DOHH2 (cell line): ENCODE results near the gene TRPM8.

Source experiments
- H3F3A ChIP-seq: fragments of 200-600 bp; sonication (generic), shearing (Covaris generic); 2 replicates; pipeline ENCODE4 v1.6.0; 2016; ENCODE audit warnings: antibody characterized with exemption, mild to moderate bottlenecking; ENCODE audit not compliant: control insufficient read depth, insufficient read depth
- H3K27ac ChIP-seq: fragments of 200-600 bp; sonication (generic); 2 replicates; pipeline ENCODE4 v1.5.1; 2014; ENCODE audit warnings: low read depth, mild to moderate bottlenecking, low read length, moderate library complexity
- H3K27me3 ChIP-seq: fragments of 200-600 bp; sonication (generic); 2 replicates; pipeline ENCODE4 v1.6.1; 2014; ENCODE audit warnings: mild to moderate bottlenecking, low read length, mixed read lengths; ENCODE audit not compliant: control insufficient read depth
- H3K36me3 ChIP-seq: fragments of 200-600 bp; sonication (generic); 2 replicates; pipeline ENCODE4 v1.6.1; 2014; ENCODE audit warnings: mild to moderate bottlenecking, low read length, moderate library complexity, mixed read lengths; ENCODE audit not compliant: control insufficient read depth
- H3K4me1 ChIP-seq: fragments of 200-600 bp; sonication (generic); 2 replicates; pipeline ENCODE4 v1.6.1; 2014; ENCODE audit warnings: mild to moderate bottlenecking, low read length, mixed read lengths; ENCODE audit not compliant: control insufficient read depth
- H3K4me2 ChIP-seq: fragments of 200-600 bp; sonication (generic); 2 replicates; pipeline ENCODE4 v1.6.0; 2014; ENCODE audit warnings: mild to moderate bottlenecking, low read length, moderate library complexity
- H3K4me3 ChIP-seq: fragments of 200-600 bp; sonication (generic); 2 replicates; pipeline ENCODE4 v1.5.1; 2014; ENCODE audit warnings: mild to moderate bottlenecking, low read length, mixed read lengths
- H3K79me2 ChIP-seq: fragments of 200-600 bp; sonication (generic); 2 replicates; pipeline ENCODE4 v1.6.1; 2014; ENCODE audit warnings: mild to moderate bottlenecking, low read length, mixed read lengths; ENCODE audit not compliant: control insufficient read depth
- H3K9me2 ChIP-seq: fragments of 200-600 bp; sonication (generic); replicated peaks from 2 replicates; pipeline ENCODE4 v1.6.1; 2014; ENCODE audit warnings: mild to moderate bottlenecking, low read length, mixed read lengths; ENCODE audit not compliant: control insufficient read depth
- H3K9me3 ChIP-seq: fragments of 200-600 bp; sonication (generic); 2 replicates; pipeline ENCODE4 v1.6.1; 2014; ENCODE audit warnings: antibody characterized with exemption, low read length, mixed read lengths; ENCODE audit not compliant: control insufficient read depth, insufficient read depth
- H4K20me1 ChIP-seq: fragments of 200-600 bp; sonication (generic); 2 replicates; pipeline ENCODE4 v1.6.0; 2014; ENCODE audit warnings: low read depth, mild to moderate bottlenecking, antibody characterized with exemption, low read length, moderate library complexity; ENCODE audit not compliant: control insufficient read depth, insufficient read depth
- EZH2phosphoT487 ChIP-seq: fragments of 200-600 bp; sonication (generic); IDR thresholded peaks from 2 replicates; pipeline ENCODE4 v1.6.1; 2017; ENCODE audit warnings: borderline replicate concordance, mild to moderate bottlenecking, antibody characterized with exemption, low read length, moderate library complexity, mixed read lengths
- TF ChIP-seq, protein P1 (sequence below): fragments of 200-600 bp; sonication (generic); IDR thresholded peaks from one replicate; pipeline ENCODE4 v1.5.1; 2014; ENCODE audit warnings: antibody characterized with exemption, mild to moderate bottlenecking, low read depth, low read length; ENCODE audit not compliant: poor library complexity, severe bottlenecking

The TRPM8 gene

DNA sequence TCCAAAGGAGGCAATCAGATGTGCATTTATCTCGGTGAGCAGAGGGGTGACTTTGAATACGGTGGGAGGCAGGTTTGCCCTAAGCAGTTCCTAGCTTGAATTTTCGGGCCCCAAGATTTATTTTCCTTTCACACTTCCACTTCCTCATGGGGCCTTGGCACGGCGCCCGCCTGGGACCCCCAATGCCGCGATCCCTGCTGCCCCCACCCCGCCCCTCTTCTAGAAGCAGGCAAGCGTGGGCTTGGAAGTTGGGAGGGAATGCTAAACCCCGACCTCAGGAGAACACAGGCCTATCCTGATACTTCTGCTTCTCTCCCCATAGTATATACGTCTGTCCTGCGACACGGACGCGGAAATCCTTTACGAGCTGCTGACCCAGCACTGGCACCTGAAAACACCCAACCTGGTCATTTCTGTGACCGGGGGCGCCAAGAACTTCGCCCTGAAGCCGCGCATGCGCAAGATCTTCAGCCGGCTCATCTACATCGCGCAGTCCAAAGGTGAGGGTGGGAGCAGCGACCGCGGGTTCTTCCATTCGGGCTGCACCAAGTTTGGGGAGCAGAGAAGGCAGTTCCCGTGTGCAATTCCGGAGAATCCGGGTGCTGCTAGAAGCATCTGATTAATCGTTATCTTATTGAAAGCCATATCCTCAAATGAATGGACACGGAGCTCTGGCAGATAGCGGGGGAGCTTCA is 21.6 kb downstream of the TRPM8 start:
- TF ChIP-seq EZH2phosphoT487 = no peak
- TF ChIP-seq, protein P1, sequence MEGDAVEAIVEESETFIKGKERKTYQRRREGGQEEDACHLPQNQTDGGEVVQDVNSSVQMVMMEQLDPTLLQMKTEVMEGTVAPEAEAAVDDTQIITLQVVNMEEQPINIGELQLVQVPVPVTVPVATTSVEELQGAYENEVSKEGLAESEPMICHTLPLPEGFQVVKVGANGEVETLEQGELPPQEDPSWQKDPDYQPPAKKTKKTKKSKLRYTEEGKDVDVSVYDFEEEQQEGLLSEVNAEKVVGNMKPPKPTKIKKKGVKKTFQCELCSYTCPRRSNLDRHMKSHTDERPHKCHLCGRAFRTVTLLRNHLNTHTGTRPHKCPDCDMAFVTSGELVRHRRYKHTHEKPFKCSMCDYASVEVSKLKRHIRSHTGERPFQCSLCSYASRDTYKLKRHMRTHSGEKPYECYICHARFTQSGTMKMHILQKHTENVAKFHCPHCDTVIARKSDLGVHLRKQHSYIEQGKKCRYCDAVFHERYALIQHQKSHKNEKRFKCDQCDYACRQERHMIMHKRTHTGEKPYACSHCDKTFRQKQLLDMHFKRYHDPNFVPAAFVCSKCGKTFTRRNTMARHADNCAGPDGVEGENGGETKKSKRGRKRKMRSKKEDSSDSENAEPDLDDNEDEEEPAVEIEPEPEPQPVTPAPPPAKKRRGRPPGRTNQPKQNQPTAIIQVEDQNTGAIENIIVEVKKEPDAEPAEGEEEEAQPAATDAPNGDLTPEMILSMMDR = no peak
- Histone ChIP-seq H3K4me3 (no peak overlapping the region), H3K4me1 (peaks cover 6% of the 10 kb centered on the region), H3K79me2 (no peaks in the 10 kb centered on the region), H3K9me3 (no peaks in the 10 kb centered on the region), H3F3A (no peaks in the 10 kb centered on the region), H4K20me1 (no peaks in the 10 kb centered on the region), H3K27me3 (no peaks in the 10 kb centered on the region), H3K9me2 (no peaks in the 10 kb centered on the region), H3K36me3 (no peaks in the 10 kb centered on the region), H3K4me2 (no peak overlapping the region), H3K27ac (no peak overlapping the region)

DNA sequence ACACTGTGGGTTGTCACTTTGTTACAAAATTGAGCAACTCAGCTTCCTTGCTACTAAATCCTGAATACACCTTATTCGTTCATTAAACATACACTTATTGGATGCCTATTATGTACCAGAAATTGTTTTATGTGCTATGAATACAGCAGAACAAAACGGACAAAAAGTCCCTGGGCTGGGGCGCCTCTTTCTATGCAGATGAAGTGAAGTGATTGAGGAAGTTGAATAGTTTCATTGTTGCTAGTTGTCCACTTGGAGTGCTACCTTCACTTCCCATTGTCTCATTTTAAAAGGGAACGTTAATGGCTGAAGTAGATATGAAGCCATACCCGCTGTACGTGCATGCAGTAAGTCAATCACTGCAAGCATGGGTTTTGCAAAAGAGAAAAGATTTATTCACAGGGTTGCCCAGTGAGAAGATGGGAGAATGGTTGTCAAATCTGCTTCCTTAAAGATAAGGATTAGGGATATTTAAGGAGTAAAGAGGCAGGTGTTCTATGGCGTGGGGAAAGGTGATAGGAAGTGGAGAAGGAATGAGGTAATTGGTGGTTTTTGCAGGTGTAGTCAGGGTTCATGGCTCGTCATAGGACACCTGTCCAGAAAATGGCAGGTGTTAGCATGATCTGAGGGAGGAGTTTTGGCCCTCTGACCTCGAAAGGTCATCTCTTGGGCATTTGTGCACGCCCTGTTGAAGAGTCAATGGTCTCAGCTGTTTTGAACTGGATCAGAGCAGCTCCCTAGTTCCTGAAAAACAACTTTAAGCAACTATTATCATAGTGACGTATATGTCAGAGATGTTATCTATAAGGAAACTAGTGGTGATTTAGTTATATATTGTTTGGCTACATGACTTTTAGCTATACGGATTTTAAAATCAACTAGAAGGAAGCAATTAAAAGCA is 23.5 kb downstream of the TRPM8 start:
- Histone ChIP-seq H3K27me3 (no peaks in the 10 kb centered on the region), H3K9me3 (no peaks in the 10 kb centered on the region), H3K4me2 (no peak overlapping the region), H3K79me2 (no peaks in the 10 kb centered on the region), H3K4me1 (peaks cover 6% of the 10 kb centered on the region), H4K20me1 (no peaks in the 10 kb centered on the region), H3K36me3 (no peaks in the 10 kb centered on the region), H3K27ac (no peak overlapping the region), H3K9me2 (no peaks in the 10 kb centered on the region), H3F3A (no peaks in the 10 kb centered on the region), H3K4me3 (no peak overlapping the region)
- TF ChIP-seq, protein P1 = no peak
- TF ChIP-seq EZH2phosphoT487 = no peak

DNA sequence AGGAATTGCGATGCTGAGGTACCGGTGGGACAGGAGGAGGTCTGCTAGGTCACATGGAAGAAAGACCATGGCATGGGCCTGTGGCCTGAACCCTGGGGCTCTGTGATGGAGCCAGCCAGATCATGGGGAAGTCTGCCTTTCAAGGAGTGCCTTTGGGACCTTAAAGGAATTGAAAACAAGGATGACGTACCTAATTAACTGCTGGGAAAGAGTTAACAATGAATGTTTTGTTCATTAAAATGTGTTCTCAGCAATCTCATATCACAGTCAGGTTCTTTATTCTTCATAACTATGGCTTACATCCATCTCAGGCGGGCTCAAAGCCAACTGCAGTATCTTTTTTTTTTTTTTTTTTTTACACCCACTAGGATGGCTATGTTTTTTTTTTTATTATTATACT is 25.6 kb downstream of the TRPM8 start:
- H3K36me3 ChIP-seq = no peaks in the 10 kb centered on the region
- H3K9me3 ChIP-seq = no peaks in the 10 kb centered on the region
- TF ChIP-seq, protein P1 = no peak
- no peak for TF ChIP-seq EZH2phosphoT487
- no peaks in the 10 kb centered on the region for H3K9me2 ChIP-seq
- no peak overlapping the region for H3K4me3 ChIP-seq
- no peak overlapping the region for H3K4me2 ChIP-seq
- no peaks in the 10 kb centered on the region for H3K79me2 ChIP-seq
- H3K27ac ChIP-seq = no peak overlapping the region
- no peaks in the 10 kb centered on the region for H3K27me3 ChIP-seq
- H4K20me1 ChIP-seq = no peaks in the 10 kb centered on the region
- no peaks in the 10 kb centered on the region for H3F3A ChIP-seq
- H3K4me1 ChIP-seq = peaks cover 6% of the 10 kb centered on the region
